Smooth muscle cell (in vitro differentiated cells): Measurements from ENCODE around the gene UNC5C. TPM values are rescaled to one million over a fixed set of nuclear protein-coding genes. Genes with fewer than 3 reads are reported as not detected.

Source experiments
- DNase-seq: peaks from one replicate; lab custom pipeline; 2025; ENCODE audit not compliant: unreplicated experiment; lab: John Stamatoyannopoulos, UW
- H2AFZ ChIP-seq: fragments of 200-600 bp; sonication (generic); 2 replicates; pipeline ENCODE4 v1.6.0; 2016; ENCODE audit warnings: antibody characterized with exemption, low read depth, mild to moderate bottlenecking
- H3F3A ChIP-seq: fragments of 200-600 bp; sonication (generic); 2 replicates; pipeline ENCODE4 v1.6.0; 2017; ENCODE audit warnings: antibody characterized with exemption, low read depth
- H3K27ac ChIP-seq: fragments of 200-600 bp; sonication (generic); 2 replicates; pipeline ENCODE4 v1.5.1; 2016; ENCODE audit warnings: low read depth, mild to moderate bottlenecking
- H3K27me3 ChIP-seq: fragments of 200-600 bp; sonication (generic); 2 replicates; pipeline ENCODE4 v1.6.1; 2016; ENCODE audit warnings: low read depth, mild to moderate bottlenecking
- H3K36me3 ChIP-seq: fragments of 200-600 bp; sonication (generic); 2 replicates; pipeline ENCODE4 v1.5.1; 2016; ENCODE audit warnings: low read depth
- H3K4me1 ChIP-seq: fragments of 200-600 bp; sonication (generic); 2 replicates; pipeline ENCODE4 v1.5.1; 2016; ENCODE audit warnings: low read depth
- H3K4me2 ChIP-seq: fragments of 200-600 bp; sonication (generic); 2 replicates; pipeline ENCODE4 v1.6.0; 2016; ENCODE audit warnings: mild to moderate bottlenecking
- H3K4me3 ChIP-seq: fragments of 200-600 bp; sonication (generic); 2 replicates; pipeline ENCODE4 v1.5.1; 2016; ENCODE audit warnings: mild to moderate bottlenecking
- H3K79me2 ChIP-seq: fragments of 200-600 bp; sonication (generic); 2 replicates; pipeline ENCODE4 v1.6.0; 2016; ENCODE audit warnings: low read depth, mild to moderate bottlenecking
- H3K9ac ChIP-seq: fragments of 200-600 bp; sonication (generic); 2 replicates; pipeline ENCODE4 v1.6.0; 2016; ENCODE audit warnings: low read depth
- H3K9me3 ChIP-seq: fragments of 200-600 bp; sonication (generic); replicated peaks from 2 replicates; pipeline ENCODE4 v1.5.1; 2016; ENCODE audit warnings: low read depth
- H4K20me1 ChIP-seq: fragments of 200-600 bp; sonication (generic); 2 replicates; pipeline ENCODE4 v1.6.0; 2016; ENCODE audit warnings: low read depth
- WGBS: methylation state at CpG from one replicate; pipeline ENCODE4 v1.1.7; 2016; ENCODE audit warnings: low lambda C conversion rate; 5-methylcytosine and 5-hydroxymethylcytosine counted together
- polyA plus RNA-seq: library from polyadenylated mRNA; unstranded; fragments of >200 nt; fragmentation: Nextera tagmentation; extraction: Ambion mirVana; gene quantifications from 2 replicates; pipeline ENCODE4 v1.2.1, GENCODE V29; 2016
- total RNA-seq: library from RNA; depleted of rRNA; stranded (reverse); fragments of >200 nt; gene quantifications from 2 replicates; pipeline ENCODE4 v1.2.3, GENCODE V29; 2014
- TF ChIP-seq, protein P1 (sequence below): fragments of 200-600 bp; sonication (generic); IDR thresholded peaks from 2 replicates; pipeline ENCODE4 v1.5.1; 2017; ENCODE audit warnings: borderline replicate concordance, mild to moderate bottlenecking, antibody characterized with exemption; ENCODE audit not compliant: insufficient read depth, poor library complexity, severe bottlenecking

UNC5C gene
- total and polyA plus RNA-seq, 2 experiments from 2014 or later, result 2.0 to 15.6 TPM

DNA sequence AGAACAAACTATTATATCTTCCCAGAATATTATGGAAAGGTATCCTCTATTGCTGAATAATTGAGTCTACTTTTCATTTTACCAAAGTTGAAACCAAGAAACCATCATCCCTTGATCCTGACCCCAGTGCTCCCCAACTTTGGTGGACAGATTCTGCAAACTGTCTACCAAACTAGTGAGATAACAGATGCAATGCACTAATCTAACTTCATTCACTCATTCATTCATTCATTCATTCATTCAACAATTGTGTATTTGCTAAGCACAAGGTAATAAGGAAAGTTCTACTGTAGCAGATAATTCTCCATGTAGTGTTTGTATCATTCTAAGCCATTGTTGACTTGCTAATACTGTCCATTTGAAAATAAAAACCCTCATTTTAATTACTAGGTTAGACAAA is 150.6 kb downstream of the UNC5C start:
- no peak overlapping the region for H2AFZ ChIP-seq
- no peak overlapping the region for H3K4me3 ChIP-seq
- H3K36me3 ChIP-seq, result no peaks in the 10 kb centered on the region
- no peaks in the 10 kb centered on the region for H4K20me1 ChIP-seq
- H3F3A ChIP-seq, result no peaks in the 10 kb centered on the region
- H3K27me3 ChIP-seq, result no peaks in the 10 kb centered on the region
- TF ChIP-seq, protein P1, sequence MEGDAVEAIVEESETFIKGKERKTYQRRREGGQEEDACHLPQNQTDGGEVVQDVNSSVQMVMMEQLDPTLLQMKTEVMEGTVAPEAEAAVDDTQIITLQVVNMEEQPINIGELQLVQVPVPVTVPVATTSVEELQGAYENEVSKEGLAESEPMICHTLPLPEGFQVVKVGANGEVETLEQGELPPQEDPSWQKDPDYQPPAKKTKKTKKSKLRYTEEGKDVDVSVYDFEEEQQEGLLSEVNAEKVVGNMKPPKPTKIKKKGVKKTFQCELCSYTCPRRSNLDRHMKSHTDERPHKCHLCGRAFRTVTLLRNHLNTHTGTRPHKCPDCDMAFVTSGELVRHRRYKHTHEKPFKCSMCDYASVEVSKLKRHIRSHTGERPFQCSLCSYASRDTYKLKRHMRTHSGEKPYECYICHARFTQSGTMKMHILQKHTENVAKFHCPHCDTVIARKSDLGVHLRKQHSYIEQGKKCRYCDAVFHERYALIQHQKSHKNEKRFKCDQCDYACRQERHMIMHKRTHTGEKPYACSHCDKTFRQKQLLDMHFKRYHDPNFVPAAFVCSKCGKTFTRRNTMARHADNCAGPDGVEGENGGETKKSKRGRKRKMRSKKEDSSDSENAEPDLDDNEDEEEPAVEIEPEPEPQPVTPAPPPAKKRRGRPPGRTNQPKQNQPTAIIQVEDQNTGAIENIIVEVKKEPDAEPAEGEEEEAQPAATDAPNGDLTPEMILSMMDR, result no peak
- H3K4me1 ChIP-seq, result no peaks in the 10 kb centered on the region
- H3K27ac ChIP-seq, result no peak overlapping the region
- H3K9me3 ChIP-seq, result no peaks in the 10 kb centered on the region
- peaks cover 6% of the 10 kb centered on the region for H3K79me2 ChIP-seq
- DNase-seq, result no peak
- H3K9ac ChIP-seq, result no peak overlapping the region
- no peak overlapping the region for H3K4me2 ChIP-seq

GRCh38 chr4:95394752-95395306 is 153.9 kb downstream of the UNC5C start:
- no peak overlapping the region for H3K4me2 ChIP-seq
- no peaks in the 10 kb centered on the region for H3K4me1 ChIP-seq
- H3K27ac ChIP-seq, result no peak overlapping the region
- H3K36me3 ChIP-seq, result no peaks in the 10 kb centered on the region
- no peaks in the 10 kb centered on the region for H4K20me1 ChIP-seq
- TF ChIP-seq, protein P1, result no peak
- H3K79me2 ChIP-seq, result no peaks in the 10 kb centered on the region
- H3K9ac ChIP-seq, result no peak overlapping the region
- WGBS, result 92% methylated on average over 2 of the region's 2 CpGs
- DNase-seq, result no peak
- H3F3A ChIP-seq, result no peaks in the 10 kb centered on the region
- no peak overlapping the region for H3K4me3 ChIP-seq
- H3K9me3 ChIP-seq, result no peaks in the 10 kb centered on the region
- no peaks in the 10 kb centered on the region for H3K27me3 ChIP-seq
- H2AFZ ChIP-seq, result no peak overlapping the region

- no peaks in the 10 kb centered on the region for H3F3A ChIP-seq
- H3K36me3 ChIP-seq, result no peaks in the 10 kb centered on the region
- TF ChIP-seq, protein P1, result no peak
- no peak overlapping the region for H3K4me2 ChIP-seq
- no peaks in the 10 kb centered on the region for H3K9me3 ChIP-seq
- no peak for DNase-seq
- no peak overlapping the region for H2AFZ ChIP-seq
- H3K4me3 ChIP-seq, result no peak overlapping the region
- H3K27ac ChIP-seq, result no peak overlapping the region
- 75% methylated on average over 1 of the region's 1 CpG for WGBS
- no peaks in the 10 kb centered on the region for H3K4me1 ChIP-seq
- H4K20me1 ChIP-seq, result no peaks in the 10 kb centered on the region
- H3K79me2 ChIP-seq, result no peaks in the 10 kb centered on the region
- no peaks in the 10 kb centered on the region for H3K27me3 ChIP-seq
- no peak overlapping the region for H3K9ac ChIP-seq
Measured at GRCh38 chr4:95393821-95394220, 155.0 kb downstream of the UNC5C start.

GRCh38 chr4:95388911-95389310 is 159.9 kb downstream of the UNC5C start:
- H3K9me3 ChIP-seq, result no peaks in the 10 kb centered on the region
- no peak overlapping the region for H3K4me3 ChIP-seq
- no peaks in the 10 kb centered on the region for H3K27me3 ChIP-seq
- no peak overlapping the region for H2AFZ ChIP-seq
- peaks cover 3% of the 10 kb centered on the region for H3F3A ChIP-seq
- H4K20me1 ChIP-seq, result no peaks in the 10 kb centered on the region
- no peak overlapping the region for H3K9ac ChIP-seq
- H3K79me2 ChIP-seq, result no peaks in the 10 kb centered on the region
- H3K27ac ChIP-seq, result no peak overlapping the region
- TF ChIP-seq, protein P1, result no peak
- DNase-seq, result no peak
- no peak overlapping the region for H3K4me2 ChIP-seq
- no peaks in the 10 kb centered on the region for H3K36me3 ChIP-seq
- H3K4me1 ChIP-seq, result no peaks in the 10 kb centered on the region
